GM21390 (cell line): ENCODE data around the gene FRMD5.

Experiments used
- ATAC-seq: cut with Tn5 transposase; IDR thresholded peaks from one replicate; pipeline ENCODE4 v1.9.1; 2021; ENCODE audit not compliant: unreplicated experiment

FRMD5 gene

GRCh38 chr15:43931790-43932435 lies 263.2 kb downstream of the FRMD5 start:
- no peak for ATAC-seq

DNA sequence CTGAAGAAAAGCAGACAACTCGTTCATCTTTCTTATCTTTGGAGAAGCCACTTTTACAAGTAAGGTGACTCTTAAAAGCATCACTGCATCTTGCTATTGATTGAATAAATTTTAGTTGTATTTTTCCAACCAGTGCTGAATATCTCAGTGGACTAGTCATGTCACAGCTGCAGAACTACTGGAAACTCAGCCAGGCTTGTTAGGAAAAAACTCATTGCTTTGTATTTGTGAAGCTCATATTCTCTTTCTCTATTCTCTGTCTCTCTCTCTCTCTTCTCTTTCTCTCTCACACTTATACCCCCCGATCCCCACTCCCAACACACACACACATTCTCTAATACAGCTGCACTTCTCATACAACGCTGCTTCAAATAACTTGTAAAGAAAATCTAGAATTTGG lies 264.0 kb downstream of the FRMD5 start:
- no peak for ATAC-seq

- ATAC-seq, result no peak
Measured at GRCh38 chr15:43930556-43930955, 264.5 kb downstream of the FRMD5 start.

DNA sequence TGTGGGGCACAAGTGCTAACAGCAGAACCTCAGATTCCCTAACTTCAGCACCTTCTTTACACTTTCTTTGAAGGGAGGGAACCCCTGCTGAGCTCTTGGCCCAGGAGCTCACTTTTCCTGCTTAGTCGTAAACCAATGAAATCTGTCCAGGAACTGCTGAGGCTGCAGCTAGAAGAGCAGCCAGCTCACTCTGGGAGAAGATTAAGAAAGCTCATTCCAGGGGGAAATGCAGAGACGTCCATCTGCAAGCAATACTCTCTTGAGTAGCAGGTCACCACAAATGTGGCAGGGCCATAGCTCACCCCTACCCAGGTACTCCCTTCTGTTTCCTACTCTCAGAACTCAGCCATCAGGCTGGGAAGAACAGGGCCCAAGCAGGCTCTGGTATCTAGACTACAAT lies 265.0 kb downstream of the FRMD5 start:
- no peak for ATAC-seq

GRCh38 chr15:43928152-43928551 lies 266.9 kb downstream of the FRMD5 start:
- no peak for ATAC-seq

- ATAC-seq, result no peak
Measured at GRCh38 chr15:43927203-43927602, 267.9 kb downstream of the FRMD5 start.

- no peak for ATAC-seq
Measured at GRCh38 chr15:43923553-43923952, 271.5 kb downstream of the FRMD5 start.

- ATAC-seq, result no peak
Measured at GRCh38 chr15:43922021-43922420, 273.1 kb downstream of the FRMD5 start.

- no peak for ATAC-seq
Measured at GRCh38 chr15:43920815-43921214, 274.3 kb downstream of the FRMD5 start.

DNA sequence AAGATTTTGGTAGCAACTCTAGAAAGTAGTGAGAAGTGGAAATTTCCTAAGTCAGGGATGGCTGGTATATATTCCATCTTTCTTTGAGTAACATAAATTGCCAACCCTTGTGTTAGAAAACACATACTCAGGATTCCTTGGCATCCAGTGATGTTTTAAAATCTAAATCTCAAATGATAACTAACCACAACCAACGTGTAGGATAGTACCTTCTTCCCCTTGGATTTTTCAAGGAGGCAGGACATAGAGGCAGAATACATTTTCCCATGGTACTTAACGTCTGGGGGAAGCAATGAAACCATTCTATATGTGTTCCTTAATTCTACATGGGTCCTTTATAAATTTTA lies 274.8 kb downstream of the FRMD5 start:
- no peak for ATAC-seq

DNA sequence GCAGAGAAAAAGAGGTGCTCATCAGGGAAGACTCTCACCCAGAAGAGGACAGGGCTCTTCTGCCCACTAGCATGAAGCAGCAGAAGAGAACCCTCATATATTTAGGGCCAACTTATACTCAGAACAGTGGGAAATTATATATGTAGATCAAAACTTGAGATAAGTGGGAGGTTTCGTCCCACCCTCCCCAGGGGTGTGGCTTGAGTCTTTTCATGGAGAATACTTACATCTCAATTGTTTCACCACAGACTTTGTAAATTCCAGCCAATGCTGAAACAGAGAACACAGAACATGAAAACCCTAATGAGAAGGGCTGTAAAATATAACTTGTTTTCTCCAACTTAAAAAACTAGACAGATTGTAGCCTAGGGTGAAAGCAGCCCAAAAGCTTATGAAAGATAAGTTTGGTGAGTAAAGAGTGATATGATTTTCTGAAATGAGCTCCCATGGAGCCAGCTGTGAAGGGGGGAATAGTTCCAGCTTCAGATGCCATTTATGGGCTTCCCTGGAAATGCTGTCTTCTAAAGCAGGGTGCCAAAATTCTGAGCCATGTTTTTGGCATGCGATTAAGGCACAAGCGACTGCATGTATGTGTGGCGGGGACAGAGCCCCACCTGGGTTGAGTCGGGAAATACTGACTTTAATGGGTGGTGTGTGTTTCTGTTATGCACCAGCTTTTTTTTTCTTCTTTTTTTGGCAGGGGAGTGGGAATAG lies 275.4 kb downstream of the FRMD5 start:
- no peak for ATAC-seq

DNA sequence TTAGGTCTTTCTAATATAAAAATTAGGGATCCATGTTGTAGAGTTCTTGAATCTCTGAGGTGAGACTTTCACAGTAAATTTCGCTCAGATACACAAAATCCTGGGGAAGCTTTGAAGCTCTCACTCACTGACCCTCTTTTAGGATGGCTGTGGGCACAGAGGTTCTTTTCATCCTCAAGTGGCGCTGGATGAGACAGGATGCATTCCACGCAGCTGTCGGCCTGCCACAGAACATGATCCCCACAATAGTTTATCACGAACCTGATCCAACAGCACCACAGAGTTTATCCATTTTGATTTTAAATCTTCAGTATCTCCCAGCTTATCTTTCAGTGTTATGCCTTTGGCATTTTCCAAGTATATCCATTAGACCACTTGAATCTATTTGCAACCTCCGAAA lies 276.4 kb downstream of the FRMD5 start:
- ATAC-seq, result no peak

DNA sequence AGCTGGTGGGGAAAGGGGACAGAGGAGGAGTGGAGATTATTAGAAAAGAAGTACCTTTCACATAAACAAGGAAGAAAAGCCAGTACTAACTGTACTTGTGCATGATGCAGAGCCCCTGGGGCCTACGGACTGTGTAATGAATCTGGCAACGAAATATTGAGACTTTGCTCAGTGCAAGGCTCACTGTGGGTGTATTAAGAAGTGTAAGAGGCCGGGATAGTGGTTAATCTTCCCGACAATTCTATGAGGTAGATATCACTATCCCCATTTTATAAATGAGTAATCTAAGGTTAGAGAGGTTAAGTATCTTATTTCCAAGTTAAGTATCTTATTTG lies 278.8 kb downstream of the FRMD5 start:
- no peak for ATAC-seq

DNA sequence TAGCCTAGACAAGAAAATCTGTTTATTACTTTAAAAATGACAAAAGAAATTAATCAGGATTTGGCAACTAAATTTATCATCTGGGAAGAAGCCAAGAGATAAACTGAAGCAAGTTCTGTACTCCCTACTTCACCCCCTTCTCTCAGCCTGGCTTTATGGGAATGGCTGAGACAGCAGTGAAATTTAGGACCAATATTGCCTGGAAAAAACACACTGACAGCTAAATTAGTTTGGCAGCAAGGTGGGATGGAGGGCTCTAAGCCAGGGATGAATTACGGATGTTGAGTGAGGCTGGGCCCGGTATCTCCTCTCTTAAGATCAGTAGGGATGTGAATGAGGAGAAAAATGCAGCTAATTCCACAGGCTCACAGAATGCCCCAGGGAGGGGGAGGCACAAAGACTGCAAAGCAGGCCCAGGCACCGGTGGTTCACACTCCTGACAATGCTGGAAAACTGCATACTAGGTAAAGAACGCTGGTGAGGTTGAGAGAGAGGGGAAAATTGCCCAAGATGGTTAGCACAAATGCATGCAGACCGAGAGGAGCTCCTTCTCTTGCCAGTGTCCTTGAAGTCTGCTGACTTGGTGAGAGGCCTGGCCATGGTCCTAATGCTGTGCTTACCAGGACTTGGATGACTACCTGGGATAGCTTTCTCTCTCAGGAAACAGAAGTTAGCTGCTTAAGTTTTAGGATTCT lies 279.3 kb downstream of the FRMD5 start:
- no peak for ATAC-seq

DNA sequence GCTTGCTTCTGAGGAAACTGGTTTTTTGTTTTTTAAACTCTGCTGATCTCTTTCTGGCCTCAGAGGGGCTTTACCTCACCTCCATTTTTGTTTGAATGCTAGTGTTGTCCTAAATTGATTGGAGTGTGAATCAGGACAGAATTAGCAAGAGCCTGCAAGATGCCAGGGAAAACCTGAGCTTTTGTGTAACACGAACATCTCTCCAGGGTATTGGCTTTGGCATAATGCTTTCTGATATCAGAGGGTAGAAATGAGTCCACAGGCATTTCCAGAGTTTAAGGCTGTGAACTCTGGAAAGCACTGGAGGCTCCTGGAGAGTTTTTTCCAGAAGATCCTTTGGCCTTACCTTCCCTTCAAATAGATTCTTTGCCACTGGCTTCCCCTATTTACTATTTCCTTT lies 281.1 kb downstream of the FRMD5 start:
- no peak for ATAC-seq

DNA sequence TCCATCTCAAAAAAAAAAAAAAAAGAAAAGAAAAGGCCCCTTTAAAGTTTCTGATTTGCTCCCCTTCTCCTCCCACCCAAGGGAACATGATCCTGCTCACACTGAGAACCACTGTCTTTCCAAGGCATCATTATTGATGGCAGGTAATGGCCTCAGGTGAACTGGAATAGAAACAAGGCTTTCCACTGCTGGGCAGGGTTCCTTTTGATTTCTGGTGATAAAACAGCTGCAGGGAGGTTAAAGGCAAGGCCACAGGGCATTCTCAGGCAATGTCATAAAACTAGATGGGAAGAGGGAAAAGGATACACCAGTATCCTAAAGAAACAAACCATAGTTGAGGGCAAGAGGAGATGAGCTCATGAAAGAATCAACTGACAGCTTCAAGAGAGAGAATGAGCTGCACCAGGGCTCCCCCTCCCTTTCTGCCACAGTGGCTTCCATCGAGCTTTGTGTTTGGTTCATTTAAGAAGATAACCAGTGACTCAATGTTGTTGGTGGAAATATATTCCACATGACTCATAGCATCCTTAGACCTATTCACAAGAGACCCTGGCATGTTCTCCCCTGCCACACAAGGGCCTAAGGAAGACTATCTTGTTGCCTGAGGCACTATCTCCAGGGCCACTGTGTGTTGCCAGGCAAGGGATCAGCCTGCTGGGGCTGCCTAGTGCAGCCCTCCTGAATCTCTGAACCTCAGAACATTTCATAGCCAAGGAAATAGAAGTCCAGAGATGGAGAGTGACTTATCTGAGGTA lies 281.9 kb downstream of the FRMD5 start:
- ATAC-seq, result no peak

- ATAC-seq, result no peak
Measured at GRCh38 chr15:43912208-43912607, 282.9 kb downstream of the FRMD5 start.

GRCh38 chr15:43911235-43911781 lies 283.8 kb downstream of the FRMD5 start:
- ATAC-seq, result no peak

DNA sequence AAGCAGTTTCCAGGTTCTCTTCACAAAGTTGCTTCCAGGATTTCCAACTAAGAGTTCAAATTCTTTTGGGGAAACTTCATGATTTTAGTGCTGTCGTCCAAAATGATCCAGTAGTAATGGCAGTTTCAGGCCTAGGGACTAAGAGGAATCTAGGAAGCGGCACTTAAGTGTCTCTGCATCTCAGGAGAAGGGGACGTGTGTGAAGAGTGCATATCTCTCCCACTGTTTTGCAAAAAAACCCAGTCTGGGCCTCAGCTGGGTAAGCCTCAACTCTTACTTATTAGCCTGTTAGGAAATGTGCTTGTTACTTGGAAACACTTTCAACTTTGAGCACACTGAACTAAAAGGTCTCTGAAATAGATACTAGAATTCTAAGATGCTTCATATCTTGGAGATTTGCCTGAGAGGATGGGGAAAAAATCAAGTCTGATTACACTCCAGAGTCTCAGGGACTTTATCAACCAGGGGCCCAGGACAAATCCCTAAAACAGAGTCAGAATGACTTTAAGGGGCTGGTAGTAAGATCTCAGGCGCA lies 286.5 kb downstream of the FRMD5 start:
- no peak for ATAC-seq

DNA sequence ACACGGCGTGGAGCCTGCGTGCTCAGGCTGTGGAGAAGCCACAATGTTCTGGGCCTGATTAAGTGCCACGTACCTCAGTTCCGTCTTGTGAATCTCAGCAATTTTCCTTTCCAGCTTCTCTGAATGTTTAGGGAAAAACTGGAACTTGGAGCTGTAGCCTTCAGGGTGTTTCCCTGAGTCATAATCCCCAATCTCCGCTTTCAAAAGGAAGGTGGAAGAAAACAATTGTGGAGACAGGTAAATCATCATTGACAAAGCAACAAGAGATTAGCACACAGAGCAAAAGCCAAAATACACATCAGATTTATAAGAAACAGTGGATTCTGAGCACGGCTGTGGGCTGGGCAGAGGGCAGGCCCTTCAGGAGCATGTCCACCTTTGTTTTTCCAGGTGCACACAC lies 289.3 kb downstream of the FRMD5 start:
- no peak for ATAC-seq

GRCh38 chr15:43903864-43904290 lies 291.2 kb downstream of the FRMD5 start:
- ATAC-seq, result no peak
